ENCODE results near the gene LY6G5C. TPM values are rescaled to one million over a fixed set of nuclear protein-coding genes. Genes with fewer than 3 reads are reported as not detected.

Gene LY6G5C
- total RNA-seq, 6 experiments from 2014 or later, result 2.2 to 2.9 (median 2.8) TPM

DNA sequence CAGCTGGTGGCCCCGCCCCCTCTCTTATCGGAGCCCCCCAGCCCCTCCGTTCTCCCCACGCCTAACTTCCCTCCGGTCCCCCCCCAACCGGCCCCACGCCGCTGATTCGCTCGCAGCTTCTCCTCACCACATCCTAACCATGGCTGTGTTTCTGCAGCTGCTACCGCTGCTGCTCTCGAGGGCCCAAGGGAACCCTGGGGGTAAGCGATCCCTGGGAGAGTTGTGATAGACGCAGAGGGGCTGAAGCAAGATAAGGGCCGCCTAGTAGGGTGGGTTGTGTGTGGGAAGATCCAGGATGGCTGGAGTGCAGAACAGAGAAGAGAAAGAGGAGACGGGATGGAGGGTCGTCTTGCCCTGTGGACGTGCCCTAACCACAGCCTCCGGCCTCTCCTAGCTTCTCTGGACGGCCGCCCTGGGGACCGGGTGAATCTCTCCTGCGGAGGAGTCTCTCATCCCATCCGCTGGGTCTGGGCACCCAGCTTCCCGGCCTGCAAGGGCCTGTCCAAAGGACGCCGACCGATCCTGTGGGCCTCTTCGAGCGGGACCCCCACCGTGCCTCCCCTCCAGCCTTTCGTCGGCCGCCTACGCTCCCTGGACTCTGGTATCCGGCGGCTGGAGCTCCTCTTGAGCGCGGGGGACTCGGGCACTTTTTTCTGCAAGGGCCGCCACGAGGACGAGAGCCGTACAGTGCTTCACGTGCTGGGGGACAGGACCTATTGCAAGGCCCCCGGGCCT is 42.5 kb upstream of the LY6G5C start, which contains the start of gene MPIG6B:
TSS of gene MPIG6B (plus strand) at position 129 of the 735 bp plus-strand sequence. CDS start at position 140, 11 bp downstream.
- Mint-ChIP-seq H3K36me3 (ENCODE audit: low read depth) (peaks cover 12% of the 10 kb centered on the region), H3K4me3 (no peak within 1 kb of the TSS), H3K27ac (no peak within 1 kb of the TSS), H3K27me3 (ENCODE audit: insufficient read depth) (peaks cover 10% of the 10 kb centered on the region), H3K4me1 (ENCODE audit: low read depth) (peaks cover 1% of the 10 kb centered on the region; the same call in 1 of the 2 replicates), H3K9me3 (no peaks in the 10 kb centered on the region)
- DNase-seq, result no peak
- TF ChIP-seq, protein P1, sequence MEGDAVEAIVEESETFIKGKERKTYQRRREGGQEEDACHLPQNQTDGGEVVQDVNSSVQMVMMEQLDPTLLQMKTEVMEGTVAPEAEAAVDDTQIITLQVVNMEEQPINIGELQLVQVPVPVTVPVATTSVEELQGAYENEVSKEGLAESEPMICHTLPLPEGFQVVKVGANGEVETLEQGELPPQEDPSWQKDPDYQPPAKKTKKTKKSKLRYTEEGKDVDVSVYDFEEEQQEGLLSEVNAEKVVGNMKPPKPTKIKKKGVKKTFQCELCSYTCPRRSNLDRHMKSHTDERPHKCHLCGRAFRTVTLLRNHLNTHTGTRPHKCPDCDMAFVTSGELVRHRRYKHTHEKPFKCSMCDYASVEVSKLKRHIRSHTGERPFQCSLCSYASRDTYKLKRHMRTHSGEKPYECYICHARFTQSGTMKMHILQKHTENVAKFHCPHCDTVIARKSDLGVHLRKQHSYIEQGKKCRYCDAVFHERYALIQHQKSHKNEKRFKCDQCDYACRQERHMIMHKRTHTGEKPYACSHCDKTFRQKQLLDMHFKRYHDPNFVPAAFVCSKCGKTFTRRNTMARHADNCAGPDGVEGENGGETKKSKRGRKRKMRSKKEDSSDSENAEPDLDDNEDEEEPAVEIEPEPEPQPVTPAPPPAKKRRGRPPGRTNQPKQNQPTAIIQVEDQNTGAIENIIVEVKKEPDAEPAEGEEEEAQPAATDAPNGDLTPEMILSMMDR (IDR thresholded peaks at IDR 0.05), result no peak

DNA sequence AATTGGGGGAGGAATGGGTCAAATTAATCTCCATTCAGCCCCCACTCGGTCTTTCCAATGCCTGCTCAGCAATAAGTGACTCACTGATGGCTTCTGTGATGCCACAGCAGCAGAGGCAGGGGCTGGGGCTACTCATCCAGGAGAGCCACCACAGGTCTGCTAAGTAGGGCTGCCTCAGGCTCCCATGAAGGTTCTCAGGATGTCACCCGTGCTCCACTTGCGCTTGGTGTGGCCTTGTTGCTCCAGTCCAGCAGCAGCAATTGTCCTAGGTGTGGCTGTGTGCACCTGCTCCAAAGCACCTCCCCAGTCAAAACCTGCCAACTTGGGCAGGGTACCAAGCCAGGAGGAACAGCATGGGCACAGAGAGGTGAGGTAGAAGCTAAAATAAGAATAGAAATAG is 41.3 kb upstream of the LY6G5C start:
- peaks cover 10% of the 10 kb centered on the region for H3K27me3 Mint-ChIP-seq (ENCODE audit: insufficient read depth)
- H3K9me3 Mint-ChIP-seq, result no peaks in the 10 kb centered on the region
- H3K4me1 Mint-ChIP-seq (ENCODE audit: low read depth), result no peaks in the 10 kb centered on the region
- no peak overlapping the region for H3K4me3 Mint-ChIP-seq
- TF ChIP-seq, protein P1 (IDR thresholded peaks at IDR 0.05), result no peak
- no peak for DNase-seq
- peaks cover 7% of the 10 kb centered on the region for H3K36me3 Mint-ChIP-seq (ENCODE audit: low read depth)
- no peak overlapping the region for H3K27ac Mint-ChIP-seq

DNA sequence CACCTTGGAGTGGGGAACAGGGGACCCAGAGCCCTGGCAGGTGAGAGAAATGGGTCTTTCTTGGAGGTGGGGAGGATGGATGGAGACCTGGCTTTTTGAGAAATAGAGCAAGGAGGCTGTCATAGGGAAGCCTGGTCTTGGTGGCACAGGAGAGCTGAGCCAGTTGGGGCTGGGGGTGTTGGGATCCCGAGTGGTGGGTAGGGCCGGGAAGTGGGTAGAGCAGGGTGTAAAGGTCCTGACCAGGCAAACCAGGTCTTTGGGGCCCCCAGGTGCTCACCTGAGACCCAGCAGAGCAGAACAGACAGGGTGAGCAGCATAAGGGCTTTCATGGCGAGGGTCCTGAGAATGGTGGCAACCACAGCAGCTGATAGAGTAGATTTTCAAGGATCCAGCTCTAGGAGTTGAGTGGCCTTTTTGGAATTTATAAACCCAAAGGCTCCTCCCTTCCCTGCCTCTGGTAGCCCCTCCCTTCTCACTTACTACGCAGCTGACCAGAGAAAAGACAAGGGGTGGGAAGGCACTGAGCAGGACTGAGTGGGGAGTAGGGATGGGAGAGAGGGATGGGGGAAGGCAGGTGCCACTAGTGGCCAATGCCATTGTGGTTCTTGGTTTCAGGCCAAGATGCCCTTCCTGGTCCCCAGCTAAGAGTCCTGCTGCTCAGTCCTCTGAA is 40.6 kb upstream of the LY6G5C start, which contains the start of gene LY6G6C:
TSS of gene LY6G6C (minus strand) at position 396 of the 670 bp plus-strand sequence. CDS start at position 329, 67 bp downstream.
- peaks cover 10% of the 10 kb centered on the region for H3K27me3 Mint-ChIP-seq (ENCODE audit: insufficient read depth)
- H3K36me3 Mint-ChIP-seq (ENCODE audit: low read depth), result peaks cover 1% of the 10 kb centered on the region
- H3K27ac Mint-ChIP-seq, result no peak within 1 kb of the TSS
- no peaks in the 10 kb centered on the region for H3K9me3 Mint-ChIP-seq
- no peak for DNase-seq
- TF ChIP-seq, protein P1 (IDR thresholded peaks at IDR 0.05), result no peak
- no peak within 1 kb of the TSS for H3K4me3 Mint-ChIP-seq
- H3K4me1 Mint-ChIP-seq (ENCODE audit: low read depth), result no peaks in the 10 kb centered on the region

DNA sequence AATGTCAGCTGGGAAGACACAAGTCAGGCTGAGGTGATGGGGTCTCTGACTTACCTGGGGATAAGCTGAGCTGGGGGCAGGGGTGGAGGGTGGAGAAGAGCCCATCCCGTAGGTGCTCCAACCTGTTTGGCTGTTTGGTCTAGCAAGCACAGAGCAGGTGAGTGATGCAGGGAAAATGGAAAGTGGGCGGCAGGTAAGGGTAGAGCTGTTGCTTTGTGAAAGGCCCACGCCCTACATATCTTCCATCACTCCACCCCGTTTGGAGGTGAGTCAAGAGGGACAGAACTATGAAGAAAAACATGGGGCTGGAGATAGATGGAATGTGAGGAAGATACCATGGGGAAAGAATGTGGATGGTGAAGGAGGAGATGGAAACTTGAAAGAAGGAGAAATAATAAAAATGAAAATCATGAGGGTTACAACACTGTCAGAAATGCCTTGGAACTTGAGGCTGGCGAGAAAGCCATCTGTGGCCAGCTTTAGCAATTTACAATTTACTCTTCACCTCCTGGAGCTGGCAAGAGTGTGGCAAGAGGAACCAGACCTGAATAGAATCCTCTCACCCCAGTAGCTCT is 39.4 kb upstream of the LY6G5C start:
- H3K36me3 Mint-ChIP-seq (ENCODE audit: low read depth), result no peaks in the 10 kb centered on the region
- TF ChIP-seq, protein P1 (IDR thresholded peaks at IDR 0.05), result no peak
- DNase-seq, result no peak
- H3K4me1 Mint-ChIP-seq (ENCODE audit: low read depth), result no peaks in the 10 kb centered on the region
- H3K4me3 Mint-ChIP-seq, result no peak overlapping the region
- no peaks in the 10 kb centered on the region for H3K9me3 Mint-ChIP-seq
- H3K27me3 Mint-ChIP-seq (ENCODE audit: insufficient read depth), result peaks cover 9% of the 10 kb centered on the region
- H3K27ac Mint-ChIP-seq, result no peak overlapping the region

DNA sequence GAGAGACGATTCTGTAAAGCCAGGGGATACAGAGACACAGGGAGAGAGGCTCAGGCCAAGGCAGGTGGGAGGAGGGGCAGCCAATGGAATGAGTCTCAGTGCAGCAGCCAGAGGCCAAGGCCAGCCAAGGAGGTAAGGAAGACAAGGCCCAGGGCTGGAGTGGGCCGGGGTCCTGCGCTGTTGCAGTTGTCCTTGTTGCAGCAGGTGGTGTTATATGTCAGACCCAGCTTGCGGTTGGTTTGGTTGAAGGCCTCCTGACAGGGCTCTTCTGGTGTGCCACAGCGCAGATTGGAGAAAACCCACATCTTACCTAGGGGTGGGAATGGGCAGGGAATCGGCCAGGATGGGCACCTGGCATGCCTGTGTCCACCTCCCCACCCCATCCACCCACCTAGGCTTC is 38.1 kb upstream of the LY6G5C start:
- H3K27me3 Mint-ChIP-seq (ENCODE audit: insufficient read depth), result peaks cover 13% of the 10 kb centered on the region
- no peaks in the 10 kb centered on the region for H3K9me3 Mint-ChIP-seq
- H3K27ac Mint-ChIP-seq, result no peak overlapping the region; the same call in 1 of the 2 replicates
- no peaks in the 10 kb centered on the region for H3K4me1 Mint-ChIP-seq (ENCODE audit: low read depth)
- DNase-seq, result no peak
- no peak overlapping the region for H3K4me3 Mint-ChIP-seq
- H3K36me3 Mint-ChIP-seq (ENCODE audit: low read depth), result no peaks in the 10 kb centered on the region
- TF ChIP-seq, protein P1 (IDR thresholded peaks at IDR 0.05), result no peak
